Measurements from ENCODE around the gene PHAF1.

The PHAF1 gene

GRCh38 chr16:67109407-67110135 lies at the start of gene PHAF1:
Gene PHAF1, plus strand, starts transcription at chr16:67109941. Its CDS starts 235 bp downstream, at chr16:67110176.
- DNase-seq, result peak; percentile 96

GRCh38 chr16:67063008-67063407 lies 46.7 kb upstream of the PHAF1 start:
- DNase-seq, result no peak

GRCh38 chr16:67068212-67068753 lies 41.5 kb upstream of the PHAF1 start:
- no peak for DNase-seq

- DNase-seq, result no peak
Observed at GRCh38 chr16:67071476-67072048, 38.2 kb upstream of the PHAF1 start.

- no peak for DNase-seq
Observed at GRCh38 chr16:67075331-67075730, 34.4 kb upstream of the PHAF1 start.

GRCh38 chr16:67077871-67078270 lies 31.9 kb upstream of the PHAF1 start:
- no peak for DNase-seq

GRCh38 chr16:67082100-67082499 lies 27.6 kb upstream of the PHAF1 start:
- DNase-seq, result no peak

GRCh38 chr16:67082891-67083290 lies 26.9 kb upstream of the PHAF1 start:
- DNase-seq, result no peak

- no peak for DNase-seq
Observed at GRCh38 chr16:67084345-67085028, 25.3 kb upstream of the PHAF1 start.

- peak; percentile 50 for DNase-seq
Observed at GRCh38 chr16:67086822-67087221, 22.9 kb upstream of the PHAF1 start.

- no peak for DNase-seq
Observed at GRCh38 chr16:67087291-67087690, 22.4 kb upstream of the PHAF1 start.

GRCh38 chr16:67087803-67088202 lies 21.9 kb upstream of the PHAF1 start:
- DNase-seq, result no peak

GRCh38 chr16:67088551-67088950 lies 21.2 kb upstream of the PHAF1 start:
- no peak for DNase-seq

- no peak for DNase-seq
Observed at GRCh38 chr16:67089101-67089500, 20.6 kb upstream of the PHAF1 start.

GRCh38 chr16:67091906-67092566 lies 17.7 kb upstream of the PHAF1 start:
- no peak for DNase-seq

GRCh38 chr16:67093098-67093726 lies 16.5 kb upstream of the PHAF1 start:
- DNase-seq, result no peak

GRCh38 chr16:67098599-67098998 lies 11.1 kb upstream of the PHAF1 start:
- DNase-seq, result no peak

- no peak for DNase-seq
Observed at GRCh38 chr16:67100569-67101310, 9.0 kb upstream of the PHAF1 start.

- no peak for DNase-seq
Observed at GRCh38 chr16:67101311-67102082, 8.2 kb upstream of the PHAF1 start.

- DNase-seq, result no peak
Observed at GRCh38 chr16:67104061-67104460, 5.7 kb upstream of the PHAF1 start.

- DNase-seq, result no peak
Observed at GRCh38 chr16:67104845-67105244, 4.9 kb upstream of the PHAF1 start.
